HepG2 (cell line): ENCODE measurements around the gene PFN1. TPM values are rescaled to one million over a fixed set of nuclear protein-coding genes. Genes with fewer than 3 reads are reported as not detected.

ENCODE experiments used
- CREM ChIP-seq, 2 experiments: sonication (generic) in 1 of 2; formaldehyde crosslinking in 1 of 2; IDR thresholded peaks; 2 replicates each; pipeline versions ENCODE4 v1.4.0 to v1.6.1; 2016 to 2020; ENCODE audit warnings: antibody characterized with exemption in 1 of 2, mild to moderate bottlenecking in 1 of 2, missing genetic modification reagents in 1 of 2
- DPF2 ChIP-seq: sonication (generic); formaldehyde crosslinking; IDR thresholded peaks from 2 replicates; pipeline ENCODE4 v1.4.0; 2020; ENCODE audit warnings: mild to moderate bottlenecking, low read depth, missing genetic modification reagents, borderline replicate concordance
- JUNB ChIP-seq: sonication (generic); formaldehyde crosslinking; IDR thresholded peaks from 2 replicates; pipeline ENCODE4 v1.8.0; 2022; ENCODE audit warnings: missing genetic modification reagents, mild to moderate bottlenecking, borderline replicate concordance
- KLF12 ChIP-seq: sonication (generic); formaldehyde crosslinking; IDR thresholded peaks from 2 replicates; pipeline ENCODE4 v1.4.0; 2020; ENCODE audit warnings: missing genetic modification reagents, borderline replicate concordance
- NFE2L1 ChIP-seq: sonication (generic); formaldehyde crosslinking; IDR thresholded peaks from 2 replicates; pipeline ENCODE4 v1.4.0; 2020; ENCODE audit warnings: missing genetic modification reagents, mild to moderate bottlenecking, borderline replicate concordance
- ONECUT2 ChIP-seq: sonication (generic); formaldehyde crosslinking; IDR thresholded peaks from 2 replicates; pipeline ENCODE4 v1.4.0; 2020; ENCODE audit warnings: missing genetic modification reagents
- REXO4 ChIP-seq: sonication (generic); formaldehyde crosslinking; IDR thresholded peaks from 2 replicates; pipeline ENCODE4 v1.8.0; 2022; ENCODE audit warnings: missing genetic modification reagents, mild to moderate bottlenecking, borderline replicate concordance
- SMAD3 ChIP-seq: sonication (generic); formaldehyde crosslinking; IDR thresholded peaks from 2 replicates; pipeline ENCODE4 v1.4.0; 2020; ENCODE audit warnings: missing genetic modification reagents
- TFE3 ChIP-seq: IDR thresholded peaks from 2 replicates; pipeline ENCODE4 v1.6.1; 2016
- ZNF138 ChIP-seq: sonication (generic); formaldehyde crosslinking; IDR thresholded peaks from 2 replicates; pipeline ENCODE4 v1.5.0; 2020; ENCODE audit warnings: mild to moderate bottlenecking, low read depth, missing genetic modification reagents
- polyA plus RNA-seq, 8 experiments: library from polyadenylated mRNA; depleted of rRNA in 3 of 8; stranded (reverse) in 7 of 8; unstranded in 1 of 8; fragments of >200 nt; fragmentation: Illumina TruSeq in 4 of 8; extraction: Trizol in 4 of 8; gene quantifications; 2 replicates each; pipeline versions ENCODE4 v1.2.1 to v1.2.3, GENCODE V29; 2011 to 2016; ENCODE audit warnings: low read depth in 4 of 8, missing spikeins in 1 of 8, mixed read lengths in 1 of 8; ENCODE audit not compliant: insufficient read depth in 1 of 8
- total RNA-seq, 5 experiments: library from RNA; depleted of rRNA; stranded (reverse); fragments of >200 nt; fragmentation: Illumina TruSeq; extraction: Trizol; gene quantifications; 2 replicates each; pipeline ENCODE4 v1.2.3, GENCODE V29; 2016; ENCODE audit warnings: low read depth in 1 of 5
- TF ChIP-seq, protein P1 (sequence below): sonication (generic); formaldehyde crosslinking; IDR thresholded peaks from 2 replicates; pipeline ENCODE4 v1.8.0; 2022; ENCODE audit warnings: mild to moderate bottlenecking, missing genetic modification reagents, moderate library complexity
- TF ChIP-seq, protein P2 (sequence below): sonication (generic); formaldehyde crosslinking; IDR thresholded peaks from 2 replicates; pipeline ENCODE4 v1.5.1; 2020; ENCODE audit warnings: missing genetic modification reagents, mild to moderate bottlenecking, borderline replicate concordance
- TF ChIP-seq, protein P3 (sequence below): sonication (generic); formaldehyde crosslinking; IDR thresholded peaks from 2 replicates; pipeline ENCODE4 v1.4.0; 2020; ENCODE audit warnings: missing genetic modification reagents, mild to moderate bottlenecking, borderline replicate concordance
- TF ChIP-seq, protein P4 (sequence below): sonication (generic); formaldehyde crosslinking; IDR thresholded peaks from 2 replicates; pipeline ENCODE4 v1.5.0; 2020; ENCODE audit warnings: mild to moderate bottlenecking, missing genetic modification reagents, borderline replicate concordance

PFN1 gene
- total and polyA plus RNA-seq, 2 of the 13 experiments (the other 11 are each of a cell fraction or from before 2014, with no cell fraction given): 494 to 613 TPM

GRCh38 chr17:4948166-4948930 lies at the start of gene PFN1 (continued):
- TF ChIP-seq CREM (IDR thresholded peaks at IDR 0.05) (no peak), CREM (CRISPR knock-in tag; IDR thresholded peaks at IDR 0.05) (no peak), ONECUT2 (CRISPR knock-in tag) (no peak), DPF2 (no peak), REXO4 (CRISPR knock-in tag) (no peak), ZNF138 (CRISPR knock-in tag) (peak; percentile 36; the same call in 1 of the 2 replicates), TFE3 (CRISPR knock-in tag) (0 out of 2 replicates have a peak, but pooled peaks have one; percentile 8), NFE2L1 (CRISPR knock-in tag) (peak; percentile 73; the same call in 1 of the 2 replicates), SMAD3 (CRISPR knock-in tag) (no peak), JUNB (CRISPR knock-in tag) (no peak), KLF12 (CRISPR knock-in tag) (0 out of 2 replicates have a peak, but pooled peaks have one; percentile 58)
- TF ChIP-seq, protein P1, sequence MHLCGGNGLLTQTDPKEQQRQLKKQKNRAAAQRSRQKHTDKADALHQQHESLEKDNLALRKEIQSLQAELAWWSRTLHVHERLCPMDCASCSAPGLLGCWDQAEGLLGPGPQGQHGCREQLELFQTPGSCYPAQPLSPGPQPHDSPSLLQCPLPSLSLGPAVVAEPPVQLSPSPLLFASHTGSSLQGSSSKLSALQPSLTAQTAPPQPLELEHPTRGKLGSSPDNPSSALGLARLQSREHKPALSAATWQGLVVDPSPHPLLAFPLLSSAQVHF (CRISPR knock-in tag): 0 out of 2 replicates have a peak, but pooled peaks have one; percentile 45
- TF ChIP-seq, protein P2, sequence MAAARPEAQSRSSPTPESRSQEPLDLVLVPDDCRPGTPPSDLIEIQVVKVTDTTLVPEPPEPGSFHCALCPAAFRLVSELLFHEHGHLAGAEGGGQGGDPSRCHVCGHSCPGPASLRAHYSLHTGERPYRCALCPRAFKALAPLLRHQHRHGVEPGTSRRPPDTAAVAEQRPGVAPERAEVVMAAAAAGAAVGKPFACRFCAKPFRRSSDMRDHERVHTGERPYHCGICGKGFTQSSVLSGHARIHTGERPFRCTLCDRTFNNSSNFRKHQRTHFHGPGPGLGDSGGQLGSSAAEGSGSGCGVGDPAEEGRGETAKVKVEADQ (CRISPR knock-in tag): no peak
- TF ChIP-seq, protein P3, sequence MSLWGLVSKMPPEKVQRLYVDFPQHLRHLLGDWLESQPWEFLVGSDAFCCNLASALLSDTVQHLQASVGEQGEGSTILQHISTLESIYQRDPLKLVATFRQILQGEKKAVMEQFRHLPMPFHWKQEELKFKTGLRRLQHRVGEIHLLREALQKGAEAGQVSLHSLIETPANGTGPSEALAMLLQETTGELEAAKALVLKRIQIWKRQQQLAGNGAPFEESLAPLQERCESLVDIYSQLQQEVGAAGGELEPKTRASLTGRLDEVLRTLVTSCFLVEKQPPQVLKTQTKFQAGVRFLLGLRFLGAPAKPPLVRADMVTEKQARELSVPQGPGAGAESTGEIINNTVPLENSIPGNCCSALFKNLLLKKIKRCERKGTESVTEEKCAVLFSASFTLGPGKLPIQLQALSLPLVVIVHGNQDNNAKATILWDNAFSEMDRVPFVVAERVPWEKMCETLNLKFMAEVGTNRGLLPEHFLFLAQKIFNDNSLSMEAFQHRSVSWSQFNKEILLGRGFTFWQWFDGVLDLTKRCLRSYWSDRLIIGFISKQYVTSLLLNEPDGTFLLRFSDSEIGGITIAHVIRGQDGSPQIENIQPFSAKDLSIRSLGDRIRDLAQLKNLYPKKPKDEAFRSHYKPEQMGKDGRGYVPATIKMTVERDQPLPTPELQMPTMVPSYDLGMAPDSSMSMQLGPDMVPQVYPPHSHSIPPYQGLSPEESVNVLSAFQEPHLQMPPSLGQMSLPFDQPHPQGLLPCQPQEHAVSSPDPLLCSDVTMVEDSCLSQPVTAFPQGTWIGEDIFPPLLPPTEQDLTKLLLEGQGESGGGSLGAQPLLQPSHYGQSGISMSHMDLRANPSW (CRISPR knock-in tag): no peak; the same call in 1 of the 2 replicates
- TF ChIP-seq, protein P4, sequence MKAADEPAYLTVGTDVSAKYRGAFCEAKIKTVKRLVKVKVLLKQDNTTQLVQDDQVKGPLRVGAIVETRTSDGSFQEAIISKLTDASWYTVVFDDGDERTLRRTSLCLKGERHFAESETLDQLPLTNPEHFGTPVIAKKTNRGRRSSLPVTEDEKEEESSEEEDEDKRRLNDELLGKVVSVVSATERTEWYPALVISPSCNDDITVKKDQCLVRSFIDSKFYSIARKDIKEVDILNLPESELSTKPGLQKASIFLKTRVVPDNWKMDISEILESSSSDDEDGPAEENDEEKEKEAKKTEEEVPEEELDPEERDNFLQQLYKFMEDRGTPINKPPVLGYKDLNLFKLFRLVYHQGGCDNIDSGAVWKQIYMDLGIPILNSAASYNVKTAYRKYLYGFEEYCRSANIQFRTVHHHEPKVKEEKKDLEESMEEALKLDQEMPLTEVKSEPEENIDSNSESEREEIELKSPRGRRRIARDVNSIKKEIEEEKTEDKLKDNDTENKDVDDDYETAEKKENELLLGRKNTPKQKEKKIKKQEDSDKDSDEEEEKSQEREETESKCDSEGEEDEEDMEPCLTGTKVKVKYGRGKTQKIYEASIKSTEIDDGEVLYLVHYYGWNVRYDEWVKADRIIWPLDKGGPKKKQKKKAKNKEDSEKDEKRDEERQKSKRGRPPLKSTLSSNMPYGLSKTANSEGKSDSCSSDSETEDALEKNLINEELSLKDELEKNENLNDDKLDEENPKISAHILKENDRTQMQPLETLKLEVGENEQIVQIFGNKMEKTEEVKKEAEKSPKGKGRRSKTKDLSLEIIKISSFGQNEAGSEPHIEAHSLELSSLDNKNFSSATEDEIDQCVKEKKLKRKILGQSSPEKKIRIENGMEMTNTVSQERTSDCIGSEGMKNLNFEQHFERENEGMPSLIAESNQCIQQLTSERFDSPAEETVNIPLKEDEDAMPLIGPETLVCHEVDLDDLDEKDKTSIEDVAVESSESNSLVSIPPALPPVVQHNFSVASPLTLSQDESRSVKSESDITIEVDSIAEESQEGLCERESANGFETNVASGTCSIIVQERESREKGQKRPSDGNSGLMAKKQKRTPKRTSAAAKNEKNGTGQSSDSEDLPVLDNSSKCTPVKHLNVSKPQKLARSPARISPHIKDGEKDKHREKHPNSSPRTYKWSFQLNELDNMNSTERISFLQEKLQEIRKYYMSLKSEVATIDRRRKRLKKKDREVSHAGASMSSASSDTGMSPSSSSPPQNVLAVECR (CRISPR knock-in tag): peak; percentile 83
